ENCODE measurements around the gene C2orf15. TPM values are rescaled to one million over a fixed set of nuclear protein-coding genes. Genes with fewer than 3 reads are reported as not detected.

The C2orf15 gene
- total RNA-seq, 2 donors from 2014 or later, result 1.9 TPM

- Mint-ChIP-seq H3K4me3 (no peak overlapping the region), H3K36me3 (ENCODE audit: low read depth) (peaks cover 13% of the 10 kb centered on the region), H3K27me3 (no peaks in the 10 kb centered on the region), H3K27ac (no peak overlapping the region), H3K4me1 (peaks cover 9% of the 10 kb centered on the region), H3K9me3 (no peaks in the 10 kb centered on the region)
- ATAC-seq (replicated peaks), result no peak
Measured at GRCh38 chr2:99152199-99152895, 10.8 kb downstream of the C2orf15 start.

- H3K27me3 Mint-ChIP-seq, result no peaks in the 10 kb centered on the region
- H3K27ac Mint-ChIP-seq, result no peak overlapping the region
- H3K36me3 Mint-ChIP-seq (ENCODE audit: low read depth), result peaks cover 8% of the 10 kb centered on the region
- H3K9me3 Mint-ChIP-seq, result no peaks in the 10 kb centered on the region
- ATAC-seq (replicated peaks), result no peak
- no peak overlapping the region for H3K4me3 Mint-ChIP-seq
- H3K4me1 Mint-ChIP-seq, result peaks cover 11% of the 10 kb centered on the region
Measured at GRCh38 chr2:99153921-99154604, 12.6 kb downstream of the C2orf15 start.

GRCh38 chr2:99154643-99155536 lies 13.4 kb downstream of the C2orf15 start, which contains the start of the genes LIPT1 and TSGA10:
LIPT1 (plus strand) TSS chr2:99154967; CDS start chr2:99161958, 6,991 bp downstream.
TSGA10 (minus strand) TSS chr2:99154942; CDS start chr2:99109439, 45,503 bp downstream.
- H3K4me3 Mint-ChIP-seq, result no peak within 1 kb of the TSS

GRCh38 chr2:99156891-99157290 lies 15.4 kb downstream of the C2orf15 start:
- no peaks in the 10 kb centered on the region for H3K9me3 Mint-ChIP-seq
- peak overlapping the region; percentile 18 for H3K27ac Mint-ChIP-seq
- H3K36me3 Mint-ChIP-seq (ENCODE audit: low read depth), result peaks cover 34% of the 10 kb centered on the region
- no peak for ATAC-seq (replicated peaks)
- peaks cover 10% of the 10 kb centered on the region for H3K4me1 Mint-ChIP-seq
- H3K27me3 Mint-ChIP-seq, result no peaks in the 10 kb centered on the region
- H3K4me3 Mint-ChIP-seq, result no peak overlapping the region

More at GRCh38 chr2:99154643-99155536, 13.4 kb downstream of the C2orf15 start, which contains the start of the genes LIPT1 and TSGA10:
- no peak within 1 kb of the TSS for H3K27ac Mint-ChIP-seq
- no peaks in the 10 kb centered on the region for H3K27me3 Mint-ChIP-seq
- ATAC-seq (replicated peaks), result peak; percentile 96
- H3K9me3 Mint-ChIP-seq, result no peaks in the 10 kb centered on the region
- peaks cover 15% of the 10 kb centered on the region for H3K4me1 Mint-ChIP-seq
- H3K36me3 Mint-ChIP-seq (ENCODE audit: low read depth), result peaks cover 16% of the 10 kb centered on the region

- no peaks in the 10 kb centered on the region for H3K9me3 Mint-ChIP-seq
- no peak overlapping the region for H3K27ac Mint-ChIP-seq
- H3K36me3 Mint-ChIP-seq (ENCODE audit: low read depth), result peaks cover 50% of the 10 kb centered on the region
- H3K27me3 Mint-ChIP-seq, result no peaks in the 10 kb centered on the region
- no peak for ATAC-seq (replicated peaks)
- H3K4me3 Mint-ChIP-seq, result no peak overlapping the region
- peaks cover 10% of the 10 kb centered on the region for H3K4me1 Mint-ChIP-seq
Measured at GRCh38 chr2:99158599-99158998, 17.1 kb downstream of the C2orf15 start.

GRCh38 chr2:99159594-99159993 lies 18.1 kb downstream of the C2orf15 start:
- no peak for ATAC-seq (replicated peaks)

GRCh38 chr2:99166218-99166617 lies 24.7 kb downstream of the C2orf15 start:
- no peak overlapping the region for H3K4me3 Mint-ChIP-seq
- no peaks in the 10 kb centered on the region for H3K4me1 Mint-ChIP-seq
- peak overlapping the region; percentile 5 for H3K27ac Mint-ChIP-seq
- peak; percentile 59 for ATAC-seq (replicated peaks)
- no peaks in the 10 kb centered on the region for H3K9me3 Mint-ChIP-seq
- H3K36me3 Mint-ChIP-seq (ENCODE audit: low read depth), result peaks cover 96% of the 10 kb centered on the region
- no peaks in the 10 kb centered on the region for H3K27me3 Mint-ChIP-seq

More at GRCh38 chr2:99159594-99159993, 18.1 kb downstream of the C2orf15 start:
- peaks cover 10% of the 10 kb centered on the region for H3K4me1 Mint-ChIP-seq
- H3K27ac Mint-ChIP-seq, result peak overlapping the region; percentile 62
- H3K9me3 Mint-ChIP-seq, result no peaks in the 10 kb centered on the region
- H3K36me3 Mint-ChIP-seq (ENCODE audit: low read depth), result peaks cover 56% of the 10 kb centered on the region
- H3K4me3 Mint-ChIP-seq, result no peak overlapping the region
- H3K27me3 Mint-ChIP-seq, result no peaks in the 10 kb centered on the region

- peak overlapping the region; percentile 46 for H3K27ac Mint-ChIP-seq
- ATAC-seq (replicated peaks), result peak; percentile 45
- peaks cover 10% of the 10 kb centered on the region for H3K4me1 Mint-ChIP-seq
- no peak overlapping the region for H3K4me3 Mint-ChIP-seq
- H3K27me3 Mint-ChIP-seq, result no peaks in the 10 kb centered on the region
- H3K36me3 Mint-ChIP-seq (ENCODE audit: low read depth), result peaks cover 99% of the 10 kb centered on the region
- H3K9me3 Mint-ChIP-seq, result no peaks in the 10 kb centered on the region
Measured at GRCh38 chr2:99169534-99169933, 28.0 kb downstream of the C2orf15 start.

- no peaks in the 10 kb centered on the region for H3K9me3 Mint-ChIP-seq
- ATAC-seq (replicated peaks), result peak; percentile 23
- H3K36me3 Mint-ChIP-seq (ENCODE audit: low read depth), result peaks cover 96% of the 10 kb centered on the region
- H3K27ac Mint-ChIP-seq, result peak overlapping the region; percentile 36
- H3K4me1 Mint-ChIP-seq, result peaks cover 20% of the 10 kb centered on the region
- no peak overlapping the region for H3K4me3 Mint-ChIP-seq
- no peaks in the 10 kb centered on the region for H3K27me3 Mint-ChIP-seq
Measured at GRCh38 chr2:99171377-99172140, 30.1 kb downstream of the C2orf15 start.

- H3K36me3 Mint-ChIP-seq (ENCODE audit: low read depth), result peaks cover 36% of the 10 kb centered on the region
- peak within 1 kb of the TSS; percentile 98 for H3K27ac Mint-ChIP-seq
- ATAC-seq (replicated peaks), result peak; percentile 95
Measured at GRCh38 chr2:99180755-99181623, 39.5 kb downstream of the C2orf15 start, which contains the start of the genes MITD1 and MRPL30. MITD1 (minus strand) TSS chr2:99181058; CDS start chr2:99180981, 77 bp downstream. MRPL30 (plus strand) TSS chr2:99181184; CDS start chr2:99186204, 5,020 bp downstream.

GRCh38 chr2:99181624-99182000 lies 40.1 kb downstream of the C2orf15 start:
- H3K27ac Mint-ChIP-seq, result peak overlapping the region; percentile 98
- no peak for ATAC-seq (replicated peaks)
- H3K9me3 Mint-ChIP-seq, result no peaks in the 10 kb centered on the region
- no peaks in the 10 kb centered on the region for H3K27me3 Mint-ChIP-seq
- peaks cover 30% of the 10 kb centered on the region for H3K4me1 Mint-ChIP-seq
- peak overlapping the region; percentile 97 for H3K4me3 Mint-ChIP-seq
- H3K36me3 Mint-ChIP-seq (ENCODE audit: low read depth), result peaks cover 39% of the 10 kb centered on the region

More at GRCh38 chr2:99180755-99181623, 39.5 kb downstream of the C2orf15 start, which contains the start of the genes MITD1 and MRPL30:
- Mint-ChIP-seq H3K9me3 (no peaks in the 10 kb centered on the region), H3K4me3 (peak within 1 kb of the TSS; percentile 97), H3K4me1 (peaks cover 30% of the 10 kb centered on the region), H3K27me3 (no peaks in the 10 kb centered on the region)

GRCh38 chr2:99183025-99183424 lies 41.5 kb downstream of the C2orf15 start:
- ATAC-seq (replicated peaks), result no peak
- H3K27ac Mint-ChIP-seq, result no peak overlapping the region
- H3K36me3 Mint-ChIP-seq (ENCODE audit: low read depth), result peaks cover 40% of the 10 kb centered on the region
- H3K4me3 Mint-ChIP-seq, result no peak overlapping the region
- H3K9me3 Mint-ChIP-seq, result no peaks in the 10 kb centered on the region
- H3K27me3 Mint-ChIP-seq, result no peaks in the 10 kb centered on the region
- peaks cover 20% of the 10 kb centered on the region for H3K4me1 Mint-ChIP-seq

GRCh38 chr2:99184811-99185210 lies 43.3 kb downstream of the C2orf15 start:
- Mint-ChIP-seq H3K36me3 (ENCODE audit: low read depth) (peaks cover 45% of the 10 kb centered on the region), H3K27ac (no peak overlapping the region), H3K9me3 (no peaks in the 10 kb centered on the region), H3K4me1 (peaks cover 9% of the 10 kb centered on the region), H3K4me3 (no peak overlapping the region), H3K27me3 (no peaks in the 10 kb centered on the region)
- no peak for ATAC-seq (replicated peaks)

Measured in activated T-helper 17 cell treated with anti-CD3 and anti-CD28 coated beads, Interleukin-2, amount 50 U/mL, for 72 hours (primary cell).